Measurements from ENCODE around the gene NCOA5. TPM values are rescaled to one million over a fixed set of nuclear protein-coding genes. Genes with fewer than 3 reads are reported as not detected.

Gene NCOA5
- total RNA-seq, 1 donor from 2014 or later: 48.6 TPM

- H3K27ac Mint-ChIP-seq: no peak overlapping the region
- no peak for TF ChIP-seq CTCF (conservative IDR thresholded peaks at IDR 0.05)
- H3K9me3 Mint-ChIP-seq: no peaks in the 10 kb centered on the region
- DNase-seq (ENCODE audit: extremely low spot score, unreplicated experiment): no peak
- peaks cover 11% of the 10 kb centered on the region for H3K36me3 Mint-ChIP-seq
- peaks cover 15% of the 10 kb centered on the region for H3K4me1 Mint-ChIP-seq (ENCODE audit: unreplicated experiment)
- no peaks in the 10 kb centered on the region for H3K27me3 Mint-ChIP-seq
- H3K4me3 Mint-ChIP-seq: no peak overlapping the region
Observed at GRCh38 chr20:46073443-46073842, 16.3 kb downstream of the NCOA5 start.

GRCh38 chr20:46073024-46073423 is 16.7 kb downstream of the NCOA5 start:
- Mint-ChIP-seq H3K9me3 (no peaks in the 10 kb centered on the region), H3K36me3 (peaks cover 14% of the 10 kb centered on the region), H3K27me3 (no peaks in the 10 kb centered on the region), H3K4me3 (no peak overlapping the region), H3K27ac (no peak overlapping the region), H3K4me1 (ENCODE audit: unreplicated experiment) (peaks cover 15% of the 10 kb centered on the region)
- no peak for TF ChIP-seq CTCF (conservative IDR thresholded peaks at IDR 0.05)
- no peak for DNase-seq (ENCODE audit: extremely low spot score, unreplicated experiment)

GRCh38 chr20:46071573-46071972 is 18.2 kb downstream of the NCOA5 start:
- no peak for DNase-seq (ENCODE audit: extremely low spot score, unreplicated experiment)
- Mint-ChIP-seq H3K27me3 (no peaks in the 10 kb centered on the region), H3K36me3 (peaks cover 17% of the 10 kb centered on the region), H3K27ac (no peak overlapping the region), H3K4me3 (no peak overlapping the region), H3K4me1 (ENCODE audit: unreplicated experiment) (peaks cover 15% of the 10 kb centered on the region), H3K9me3 (no peaks in the 10 kb centered on the region)
- no peak for TF ChIP-seq CTCF (conservative IDR thresholded peaks at IDR 0.05)

GRCh38 chr20:46070215-46070900 is 19.4 kb downstream of the NCOA5 start:
- no peak overlapping the region for H3K27ac Mint-ChIP-seq
- peaks cover 15% of the 10 kb centered on the region for H3K4me1 Mint-ChIP-seq (ENCODE audit: unreplicated experiment)
- H3K9me3 Mint-ChIP-seq: no peaks in the 10 kb centered on the region
- DNase-seq (ENCODE audit: extremely low spot score, unreplicated experiment): no peak
- H3K36me3 Mint-ChIP-seq: peaks cover 22% of the 10 kb centered on the region
- H3K27me3 Mint-ChIP-seq: no peaks in the 10 kb centered on the region
- no peak for TF ChIP-seq CTCF (conservative IDR thresholded peaks at IDR 0.05)
- H3K4me3 Mint-ChIP-seq: no peak overlapping the region

GRCh38 chr20:46065691-46066090 is 24.1 kb downstream of the NCOA5 start:
- Mint-ChIP-seq H3K27me3 (peaks cover 5% of the 10 kb centered on the region), H3K9me3 (no peaks in the 10 kb centered on the region), H3K27ac (no peak overlapping the region), H3K4me3 (no peak overlapping the region), H3K36me3 (peaks cover 51% of the 10 kb centered on the region), H3K4me1 (ENCODE audit: unreplicated experiment) (no peaks in the 10 kb centered on the region)
- TF ChIP-seq CTCF (conservative IDR thresholded peaks at IDR 0.05): no peak
- DNase-seq (ENCODE audit: extremely low spot score, unreplicated experiment): no peak
